PC-3 (cell line): ENCODE results near the gene TAS1R3. TPM values are rescaled to one million over a fixed set of nuclear protein-coding genes. Genes with fewer than 3 reads are reported as not detected.

ENCODE experiments used
- ATAC-seq: fragments of 200-7000 bp; cut with Tn5 transposase; 2 replicates; pipeline ENCODE4 v1.9.1; 2020; ENCODE audit warnings: mild to moderate bottlenecking, moderate library complexity
- BruUV-seq: library from RNA; stranded (reverse); fragments of 400-500 nt; replicated peaks from 2 replicates; lab custom pipeline; 2021; lab: Mats Ljungman, UMichigan
- CTCF ChIA-PET: fragments of 300-600 bp; sonication (Branson Sonifier 250); formaldehyde crosslinking; loops from one replicate; lab custom pipeline; 2022; ENCODE audit warnings: antibody characterized with exemption; lab: Charles Lee
- POLR2A ChIA-PET: fragments of 300-600 bp; sonication (Branson Sonifier 250); formaldehyde crosslinking; loops from one replicate; lab custom pipeline; 2022; ENCODE audit warnings: antibody characterized with exemption; ENCODE audit not compliant: unreplicated experiment; lab: Charles Lee
- DNase-seq: peaks from one replicate; pipeline ENCODE4 v3.0.0-alpha.2; 2015
- H2AFZ ChIP-seq: fragments of 300-600 bp; sonication (generic); 2 replicates; pipeline ENCODE4 v1.6.0; 2016; ENCODE audit warnings: antibody characterized with exemption, low read length
- H3F3A ChIP-seq: fragments of 300-600 bp; sonication (generic); one replicate; pipeline ENCODE4 v1.6.0; 2017; ENCODE audit warnings: antibody characterized with exemption, low read length, control low read depth, mild to moderate bottlenecking; ENCODE audit not compliant: unreplicated experiment
- H3K27ac ChIP-seq: fragments of 300-600 bp; sonication (generic); 2 replicates; pipeline ENCODE4 v1.5.1; 2016; ENCODE audit warnings: mild to moderate bottlenecking, low read length
- H3K27me3 ChIP-seq: fragments of 300-600 bp; sonication (generic); 2 replicates; pipeline ENCODE4 v1.6.1; 2016; ENCODE audit warnings: low read length, mixed read lengths
- H3K36me3 ChIP-seq: fragments of 300-600 bp; sonication (generic); 2 replicates; pipeline ENCODE4 v1.6.1; 2016; ENCODE audit warnings: low read depth, mixed run types, low read length, mixed read lengths
- H3K4me1 ChIP-seq: fragments of 300-600 bp; sonication (generic); 2 replicates; pipeline ENCODE4 v1.5.1; 2016; ENCODE audit warnings: low read length; ENCODE audit not compliant: insufficient read depth
- H3K4me2 ChIP-seq: fragments of 300-600 bp; sonication (generic); 2 replicates; pipeline ENCODE4 v1.6.0; 2016; ENCODE audit warnings: low read length
- H3K4me3 ChIP-seq: fragments of 300-600 bp; sonication (generic); 2 replicates; pipeline ENCODE4 v1.5.1; 2016; ENCODE audit warnings: mild to moderate bottlenecking, low read length, mixed read lengths
- H3K79me2 ChIP-seq: fragments of 300-600 bp; sonication (generic); 2 replicates; pipeline ENCODE4 v1.6.1; 2017; ENCODE audit warnings: low read length, mixed read lengths
- H3K9ac ChIP-seq: fragments of 300-600 bp; sonication (generic); 2 replicates; pipeline ENCODE4 v1.6.0; 2016; ENCODE audit warnings: mild to moderate bottlenecking, low read length
- H3K9me2 ChIP-seq: fragments of 300-600 bp; sonication (generic); replicated peaks from 2 replicates; pipeline ENCODE4 v1.6.1; 2016; ENCODE audit warnings: mixed run types, low read length, mixed read lengths
- H3K9me3 ChIP-seq: fragments of 300-600 bp; sonication (generic); 2 replicates; pipeline ENCODE4 v1.6.1; 2016; ENCODE audit warnings: low read length, mixed read lengths
- H4K20me1 ChIP-seq: fragments of 300-600 bp; sonication (generic); 2 replicates; pipeline ENCODE4 v1.6.1; 2016; ENCODE audit warnings: low read length, mixed read lengths
- EZH2 ChIP-seq: fragments of 300-600 bp; sonication (generic); IDR thresholded peaks from one replicate; pipeline ENCODE4 v1.6.1; 2017; ENCODE audit warnings: antibody characterized with exemption, mild to moderate bottlenecking, low read length; ENCODE audit not compliant: unreplicated experiment
- EZH2phosphoT487 ChIP-seq: fragments of 300-600 bp; sonication (generic); IDR thresholded peaks from 2 replicates; pipeline ENCODE4 v1.6.1; 2018; ENCODE audit warnings: mild to moderate bottlenecking, antibody characterized with exemption, low read length, borderline replicate concordance
- intact Hi-C: fragments of 100-400 bp; cut with micrococcal nuclease; formaldehyde crosslinking; loops from 2 replicates; pipeline ENCODE4 v1.9.0; 2023
- total RNA-seq: library from RNA; depleted of rRNA; stranded (reverse); fragments of >200 nt; gene quantifications from 2 replicates; pipeline ENCODE4 v1.2.3, GENCODE V29; 2014
- TF ChIP-seq, protein P1 (sequence below): fragments of 300-600 bp; sonication (generic); conservative IDR thresholded peaks from 2 replicates; pipeline ENCODE4 v1.5.1; 2017; ENCODE audit warnings: antibody characterized with exemption, low read depth, mild to moderate bottlenecking, low read length

TAS1R3 gene
- total RNA-seq, 1 experiment from 2014 or later: 1.9 TPM

DNA sequence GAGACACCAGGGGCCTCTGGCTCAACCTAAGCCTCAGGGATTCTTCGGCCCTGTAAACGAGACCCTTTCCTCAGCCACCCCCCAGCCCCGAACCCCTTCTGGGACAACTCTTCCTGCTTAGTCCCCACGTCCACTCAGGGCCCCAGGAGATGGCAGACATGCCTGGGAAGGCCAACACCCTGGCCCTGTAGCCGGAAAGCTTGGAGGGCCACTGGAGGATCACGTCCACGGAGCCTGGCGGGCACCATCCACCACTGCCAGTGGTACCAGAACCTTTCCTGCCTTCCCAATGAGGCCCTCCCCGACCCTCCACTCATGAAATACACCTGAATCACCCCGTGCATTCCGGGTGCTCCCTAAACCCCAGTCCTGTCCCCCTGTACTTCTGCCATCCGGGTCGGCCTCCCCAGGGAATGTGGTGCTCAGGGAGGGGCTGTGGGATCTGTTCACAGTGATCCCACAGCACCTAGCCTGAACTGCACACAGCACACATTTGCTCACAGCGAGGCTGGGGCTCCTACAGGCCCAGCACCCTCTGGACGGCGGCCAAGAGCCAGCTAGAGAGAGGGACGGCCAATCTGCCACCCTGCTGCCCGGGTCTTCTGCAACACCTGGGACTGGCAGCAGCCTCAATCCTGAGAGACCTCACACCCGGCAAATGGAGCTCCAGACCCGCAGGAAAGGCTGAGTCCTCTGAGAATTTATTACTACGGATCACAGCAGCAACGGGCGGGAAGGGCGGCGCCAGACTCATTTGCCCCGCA is 42.2 kb downstream of the TAS1R3 start:
- H3K27ac ChIP-seq: no peak overlapping the region
- peaks cover 9% of the 10 kb centered on the region for H3F3A ChIP-seq
- intact Hi-C loops: no loop called here
- ATAC-seq: no peak
- no peaks in the 10 kb centered on the region for H3K9me3 ChIP-seq
- H3K4me3 ChIP-seq: peak overlapping the region; percentile 96
- CTCF ChIA-PET: interaction anchor here (1.2 kb wide), 1 partner anchor 131 kb away, joined by 3 read pairs; no protein-coding TSS in a partner anchor
- peak overlapping the region; percentile 99 for H3K4me2 ChIP-seq
- no TSS peak for BruUV-seq
- TF ChIP-seq, protein P1, sequence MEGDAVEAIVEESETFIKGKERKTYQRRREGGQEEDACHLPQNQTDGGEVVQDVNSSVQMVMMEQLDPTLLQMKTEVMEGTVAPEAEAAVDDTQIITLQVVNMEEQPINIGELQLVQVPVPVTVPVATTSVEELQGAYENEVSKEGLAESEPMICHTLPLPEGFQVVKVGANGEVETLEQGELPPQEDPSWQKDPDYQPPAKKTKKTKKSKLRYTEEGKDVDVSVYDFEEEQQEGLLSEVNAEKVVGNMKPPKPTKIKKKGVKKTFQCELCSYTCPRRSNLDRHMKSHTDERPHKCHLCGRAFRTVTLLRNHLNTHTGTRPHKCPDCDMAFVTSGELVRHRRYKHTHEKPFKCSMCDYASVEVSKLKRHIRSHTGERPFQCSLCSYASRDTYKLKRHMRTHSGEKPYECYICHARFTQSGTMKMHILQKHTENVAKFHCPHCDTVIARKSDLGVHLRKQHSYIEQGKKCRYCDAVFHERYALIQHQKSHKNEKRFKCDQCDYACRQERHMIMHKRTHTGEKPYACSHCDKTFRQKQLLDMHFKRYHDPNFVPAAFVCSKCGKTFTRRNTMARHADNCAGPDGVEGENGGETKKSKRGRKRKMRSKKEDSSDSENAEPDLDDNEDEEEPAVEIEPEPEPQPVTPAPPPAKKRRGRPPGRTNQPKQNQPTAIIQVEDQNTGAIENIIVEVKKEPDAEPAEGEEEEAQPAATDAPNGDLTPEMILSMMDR: no peak
- TF ChIP-seq EZH2 (no peak), EZH2phosphoT487 (no peak)
- no peak for DNase-seq
- POLR2A ChIA-PET: interaction anchor here (0.6 kb wide), 1 partner anchor 372 kb away, joined by 4 read pairs; no protein-coding TSS in a partner anchor
- H3K79me2 ChIP-seq: peaks cover 35% of the 10 kb centered on the region
- peaks cover 20% of the 10 kb centered on the region for H3K4me1 ChIP-seq
- H3K27me3 ChIP-seq: no peaks in the 10 kb centered on the region
- H3K36me3 ChIP-seq: peaks cover 10% of the 10 kb centered on the region; the same call in 1 of the 2 replicates
- H2AFZ ChIP-seq: no peak overlapping the region
- H3K9ac ChIP-seq: peak overlapping the region; percentile 98; the same call in 1 of the 2 replicates
- H4K20me1 ChIP-seq: no peaks in the 10 kb centered on the region
- no peaks in the 10 kb centered on the region for H3K9me2 ChIP-seq

DNA sequence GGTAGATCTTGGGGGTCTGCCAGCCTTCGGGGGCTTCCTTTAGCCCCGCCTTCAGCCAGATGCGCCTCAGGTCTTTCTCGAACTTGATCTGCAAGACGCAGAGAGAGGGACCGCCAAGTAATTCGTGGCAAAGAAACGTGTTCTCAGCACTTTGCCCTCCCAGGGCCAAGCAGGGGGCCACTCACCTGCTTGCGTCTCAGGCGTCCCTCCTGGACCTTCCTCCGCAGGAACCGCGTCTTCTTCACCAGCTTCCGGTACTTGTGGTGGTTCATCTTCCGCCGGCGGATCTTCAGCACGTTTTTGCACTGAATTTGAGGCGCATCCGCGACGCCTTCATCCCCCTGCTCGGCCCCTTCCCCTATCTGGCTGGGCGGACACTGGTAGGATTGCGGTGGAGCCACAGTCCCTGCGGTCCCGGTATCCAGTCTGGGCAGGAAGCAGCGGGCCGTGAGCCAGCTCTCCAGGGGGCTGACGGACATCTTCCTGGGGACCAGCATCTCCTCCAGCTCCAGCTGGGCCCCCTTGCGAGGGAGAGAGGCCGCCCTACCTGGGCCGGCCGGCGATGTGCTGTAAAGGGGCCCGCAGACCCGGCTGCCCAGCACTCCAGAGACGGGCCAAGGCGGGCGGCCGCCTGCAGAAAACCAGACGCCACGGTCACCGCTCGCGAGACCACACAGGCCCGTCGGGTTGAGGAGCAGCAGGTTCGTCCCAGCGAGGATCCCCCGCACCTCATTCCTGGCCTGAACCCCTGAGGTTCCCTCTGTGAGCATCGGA is 42.9 kb downstream of the TAS1R3 start:
- no peak overlapping the region for H2AFZ ChIP-seq
- H3K36me3 ChIP-seq: peaks cover 10% of the 10 kb centered on the region; the same call in 1 of the 2 replicates
- H3F3A ChIP-seq: peaks cover 9% of the 10 kb centered on the region
- DNase-seq (no peak), ATAC-seq (no peak)
- no peaks in the 10 kb centered on the region for H3K27me3 ChIP-seq
- TF ChIP-seq EZH2phosphoT487 (no peak), EZH2 (no peak)
- TF ChIP-seq, protein P1: no peak
- peak overlapping the region; percentile 99 for H3K4me2 ChIP-seq
- ChIA-PET CTCF (interaction anchor here (1.2 kb wide), 1 partner anchor 131 kb away, joined by 3 read pairs; no protein-coding TSS in a partner anchor), POLR2A (interaction anchor here (0.6 to 1.2 kb wide), 2 partner anchors 26 to 373 kb away, joined by 4 read pairs; no protein-coding TSS in a partner anchor)
- no peaks in the 10 kb centered on the region for H3K9me2 ChIP-seq
- peaks cover 35% of the 10 kb centered on the region for H3K79me2 ChIP-seq
- peaks cover 20% of the 10 kb centered on the region for H3K4me1 ChIP-seq
- H3K4me3 ChIP-seq: peak overlapping the region; percentile 96
- intact Hi-C loops: loop anchor here (2.0 kb wide), 1 partner anchor 29 kb away; no protein-coding TSS in a partner anchor
- no peak overlapping the region for H3K27ac ChIP-seq
- BruUV-seq: TSS peak; percentile 69
- H3K9ac ChIP-seq: peak overlapping the region; percentile 98
- H4K20me1 ChIP-seq: no peaks in the 10 kb centered on the region
- no peaks in the 10 kb centered on the region for H3K9me3 ChIP-seq
